Mucosa of rectum (tissue), 2 donors: ENCODE data around the gene NMT1.
"Not testable (repeated sequence)": the region's sequence is repeated elsewhere in the genome, so short reads cannot be mapped to it uniquely, and the experiment has no call there.

ENCODE experiments used
- H3K27ac ChIP-seq, 2 donors: one replicate each; pipeline ENCODE4 v1.7.0; 2013; ENCODE audit warnings: inconsistent platforms in 2 of 2, low read depth in 2 of 2, low read length in 2 of 2
- H3K27me3 ChIP-seq, 2 donors: one replicate each; pipeline ENCODE4 v1.7.0; 2013; ENCODE audit warnings: low read length in 2 of 2; ENCODE audit not compliant: control insufficient read depth in 2 of 2, insufficient read depth in 2 of 2
- H3K36me3 ChIP-seq, 2 donors: one replicate each; pipeline ENCODE4 v1.7.0; 2013; ENCODE audit warnings: low read length in 2 of 2; ENCODE audit not compliant: control insufficient read depth in 2 of 2, insufficient read depth in 2 of 2
- H3K4me1 ChIP-seq, 2 donors: one replicate each; pipeline ENCODE4 v1.7.0; 2013; ENCODE audit warnings: low read length in 2 of 2, mild to moderate bottlenecking in 1 of 2; ENCODE audit not compliant: control insufficient read depth in 2 of 2, insufficient read depth in 2 of 2
- H3K4me3 ChIP-seq, 2 donors: one replicate each; pipeline ENCODE4 v1.7.0; 2013; ENCODE audit warnings: low read length in 2 of 2
- H3K9ac ChIP-seq, 2 donors: one replicate each; pipeline ENCODE4 v1.7.0; 2013; ENCODE audit warnings: low read length in 2 of 2, low read depth in 1 of 2, mild to moderate bottlenecking in 1 of 2
- H3K9me3 ChIP-seq, 2 donors: one replicate each; pipeline ENCODE4 v1.7.0; 2013; ENCODE audit warnings: low read length in 2 of 2; ENCODE audit not compliant: control insufficient read depth in 2 of 2
- donor health status: healthy.
- donor health status: Normal muscosa, but diverticular disease.

Gene NMT1

DNA sequence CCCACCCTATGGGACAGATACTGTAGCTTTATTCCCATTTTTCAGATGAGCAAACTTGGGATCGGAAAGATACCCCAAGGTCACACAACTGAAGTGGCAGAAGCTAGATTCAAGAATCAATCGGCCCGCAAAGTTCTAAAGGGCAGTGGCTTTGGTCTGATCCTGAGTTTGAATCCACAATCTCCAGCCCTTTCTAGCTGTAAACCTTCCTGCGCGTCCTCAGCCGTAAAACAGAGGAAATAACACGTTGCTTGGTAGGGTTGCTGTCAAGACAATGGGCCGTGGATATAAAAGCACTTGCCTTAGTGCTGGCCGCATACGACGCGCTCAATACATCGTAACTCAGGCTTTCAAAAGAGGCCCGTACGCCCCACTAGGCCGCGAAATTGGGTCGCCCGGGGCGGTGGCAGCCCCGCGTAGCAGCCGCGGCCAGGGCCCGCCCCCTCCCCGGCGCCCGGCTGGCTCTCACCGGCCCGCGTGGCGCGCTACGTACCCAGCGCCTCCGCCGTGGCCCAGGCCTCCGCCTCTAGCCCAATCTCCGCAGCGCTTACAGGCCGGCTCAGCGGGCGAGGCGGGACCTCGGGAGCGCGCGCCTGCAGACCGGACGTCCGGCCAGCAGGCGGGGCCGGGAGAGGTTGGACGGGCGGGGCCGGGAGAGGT, 9.9 kb upstream of the NMT1 start, which contains the start of gene DCAKD:
Gene DCAKD, minus strand, starts transcription at position 573 of the 660 bp plus-strand sequence. CDS start 16,747 bp downstream, outside the sequence.
- Histone ChIP-seq H3K4me3 (peak within 1 kb of the TSS; percentile 93 to 96), H3K27ac (peak within 1 kb of the TSS; percentile 96), H3K36me3 (no peaks in the 10 kb centered on the region), H3K27me3 (no peaks in the 10 kb centered on the region), H3K9me3 (no peaks in the 10 kb centered on the region), H3K4me1 (peaks cover 8 to 19% of the 10 kb centered on the region in 2 donors), H3K9ac (peak within 1 kb of the TSS; percentile 97 to 98)

- not testable (repeated sequence) for H3K27ac ChIP-seq, H3K9me3 ChIP-seq, H3K27me3 ChIP-seq, H3K36me3 ChIP-seq, H3K9ac ChIP-seq
- H3K4me1 ChIP-seq, result peaks cover 8 to 19% of the 10 kb centered on the region in 2 donors
- peak overlapping the region in 1 of 2 donors; percentile 70 for H3K4me3 ChIP-seq
Measured at GRCh38 chr17:45051720-45052051, 9.4 kb upstream of the NMT1 start.

- Histone ChIP-seq H3K4me3 (peak overlapping the region; percentile 70 to 87), H3K9ac (peak overlapping the region; percentile 76 to 90), H3K27me3 (no peaks in the 10 kb centered on the region), H3K36me3 (no peaks in the 10 kb centered on the region), H3K4me1 (peaks cover 8 to 19% of the 10 kb centered on the region in 2 donors), H3K27ac (peak overlapping the region; percentile 82 to 83), H3K9me3 (no peaks in the 10 kb centered on the region)
Measured at GRCh38 chr17:45052052-45052772, 8.9 kb upstream of the NMT1 start.

GRCh38 chr17:45060382-45060796, 728 bp upstream of the NMT1 start:
- peak overlapping the region; percentile 73 to 82 for H3K27ac ChIP-seq
- no peaks in the 10 kb centered on the region for H3K9me3 ChIP-seq
- peak overlapping the region; percentile 77 to 85 for H3K9ac ChIP-seq
- H3K36me3 ChIP-seq, result no peaks in the 10 kb centered on the region
- no peaks in the 10 kb centered on the region for H3K27me3 ChIP-seq
- H3K4me3 ChIP-seq, result peak overlapping the region; percentile 97 to 99
- peaks cover 29 to 35% of the 10 kb centered on the region in 2 donors for H3K4me1 ChIP-seq

DNA sequence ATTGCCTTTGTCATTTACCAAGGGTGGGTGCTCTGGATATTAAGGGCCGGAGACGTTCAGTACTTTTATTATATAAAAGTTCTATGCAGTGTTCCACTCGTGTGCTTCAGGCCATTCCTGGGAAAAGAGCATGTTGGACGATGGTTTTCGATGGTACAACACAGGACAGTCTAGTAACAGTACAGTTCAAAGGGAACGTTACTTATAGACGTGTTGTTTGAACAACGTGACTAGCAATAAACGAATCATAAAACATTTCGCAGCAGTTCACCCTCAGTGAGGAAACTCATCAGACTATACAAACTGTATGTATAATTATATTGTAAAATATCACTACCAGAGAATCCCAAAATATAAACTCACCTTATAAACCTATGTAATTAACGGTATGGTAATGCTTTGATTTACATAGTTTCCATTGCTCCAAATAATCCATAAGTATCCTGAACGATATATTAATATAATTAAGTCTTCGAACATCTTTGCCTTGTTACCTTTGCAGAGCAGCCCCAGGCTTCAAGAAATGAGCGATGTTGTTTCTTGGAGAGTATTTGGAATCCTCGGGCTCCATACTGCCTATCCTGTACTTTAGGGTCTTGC, 589 bp downstream of the NMT1 start:
- Histone ChIP-seq H3K27me3 (no peaks in the 10 kb centered on the region), H3K9ac (peak overlapping the region; percentile 79 to 96), H3K36me3 (no peaks in the 10 kb centered on the region), H3K9me3 (no peaks in the 10 kb centered on the region), H3K4me3 (peak overlapping the region; percentile 97 to 99), H3K4me1 (peaks cover 33 to 35% of the 10 kb centered on the region in 2 donors), H3K27ac (peak overlapping the region; percentile 89)

DNA sequence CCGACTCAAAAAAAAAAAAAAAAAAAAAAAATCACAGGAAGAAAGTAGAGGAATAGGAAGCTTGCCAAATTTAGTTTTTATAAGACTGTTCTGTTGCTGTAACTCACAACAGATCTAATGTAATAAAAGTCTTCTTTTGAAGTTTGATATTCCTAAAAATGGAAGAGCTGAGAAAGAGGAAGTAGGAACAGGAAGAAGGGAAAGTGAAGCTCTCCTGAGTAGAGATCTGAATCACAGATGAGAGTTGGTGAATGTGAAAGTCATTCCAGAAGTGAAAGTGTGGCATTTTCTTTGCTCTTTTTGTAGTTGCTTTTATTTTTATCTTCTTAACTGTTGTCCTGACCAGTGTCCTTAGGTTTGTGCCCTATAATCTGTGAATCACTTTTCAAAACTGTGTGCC, 2.1 kb downstream of the NMT1 start:
- H3K9ac ChIP-seq, result no peak overlapping the region
- H3K27me3 ChIP-seq, result no peaks in the 10 kb centered on the region
- no peaks in the 10 kb centered on the region for H3K36me3 ChIP-seq
- no peak overlapping the region for H3K27ac ChIP-seq
- H3K9me3 ChIP-seq, result no peaks in the 10 kb centered on the region
- H3K4me3 ChIP-seq, result no peak overlapping the region
- H3K4me1 ChIP-seq, result peaks cover 35 to 37% of the 10 kb centered on the region in 2 donors

- Histone ChIP-seq H3K27me3 (no peaks in the 10 kb centered on the region), H3K27ac (no peak overlapping the region), H3K9me3 (no peaks in the 10 kb centered on the region), H3K9ac (no peak overlapping the region), H3K4me1 (peaks cover 14 to 19% of the 10 kb centered on the region in 2 donors), H3K4me3 (no peak overlapping the region), H3K36me3 (peaks cover 4 to 8% of the 10 kb centered on the region in 2 donors)
Measured at GRCh38 chr17:45067637-45068036, 6.5 kb downstream of the NMT1 start.

GRCh38 chr17:45070001-45070400, 8.9 kb downstream of the NMT1 start:
- Histone ChIP-seq H3K4me1 (peaks cover 0 to 7% of the 10 kb centered on the region in 2 donors), H3K27ac (no peak overlapping the region), H3K9ac (no peak overlapping the region), H3K36me3 (peaks cover 4 to 8% of the 10 kb centered on the region in 2 donors), H3K27me3 (no peaks in the 10 kb centered on the region), H3K9me3 (no peaks in the 10 kb centered on the region), H3K4me3 (no peak overlapping the region)

- Histone ChIP-seq H3K4me1 (peaks cover 0 to 6% of the 10 kb centered on the region in 2 donors), H3K36me3 (peaks cover 4 to 9% of the 10 kb centered on the region in 2 donors), H3K9ac (no peak overlapping the region), H3K27me3 (no peaks in the 10 kb centered on the region), H3K4me3 (no peak overlapping the region), H3K27ac (no peak overlapping the region), H3K9me3 (no peaks in the 10 kb centered on the region)
Measured at GRCh38 chr17:45070809-45071208, 9.7 kb downstream of the NMT1 start.
